Head of caudate nucleus (tissue), 42 donors: ENCODE measurements around the gene GRAMD4.
A peak's percentile ranks its signal among the peaks of the same experiment; 100 is the strongest.

Experiments used
- DNase-seq, 42 donors: peaks; one replicate each; pipeline versions ENCODE4 v3.0.0 to v3.0.0-alpha.2; 2020 to 2021; ENCODE audit warnings: mixed read lengths in 7 of 42
- intact Hi-C: fragments of 100-400 bp; cut with DNase I; formaldehyde crosslinking; loops from one replicate; pipeline ENCODE4 v1.15.0; 2022

GRAMD4 gene

DNA sequence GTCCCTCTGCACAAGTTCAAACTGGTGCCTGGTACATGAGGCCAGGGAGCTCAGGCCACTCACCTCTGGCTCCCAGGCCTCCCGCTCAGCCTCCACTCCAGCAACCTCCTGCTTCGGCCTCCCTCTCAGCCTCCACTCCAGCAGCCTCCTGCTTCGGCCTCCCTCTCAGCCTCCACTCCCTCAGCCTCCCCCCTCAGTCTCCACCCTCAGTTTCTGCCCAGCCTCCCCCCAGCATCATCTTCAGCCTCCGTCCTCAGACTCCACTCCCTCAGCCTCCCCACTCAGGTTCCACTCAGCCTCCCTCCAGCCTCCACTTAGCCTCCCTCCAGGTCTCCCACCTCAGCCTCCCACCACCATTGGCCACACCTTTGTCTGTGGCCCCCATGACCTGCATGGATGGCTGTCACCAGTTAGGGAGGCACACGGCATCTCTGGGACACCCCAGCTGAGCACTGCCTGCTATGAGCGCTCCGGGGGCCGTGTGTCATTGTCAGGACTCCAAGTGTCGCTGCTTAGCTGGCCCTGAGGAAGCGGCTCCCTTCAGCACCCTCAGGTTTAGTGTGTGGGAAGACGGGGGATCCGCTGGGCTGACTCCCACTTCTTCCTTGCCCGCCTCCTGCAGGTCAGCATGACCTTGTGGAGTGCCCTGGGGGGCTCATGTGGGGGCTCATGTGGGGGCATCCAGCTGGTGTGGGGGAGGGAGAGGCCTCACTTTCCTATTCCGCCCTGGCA lies 39.0 kb downstream of the GRAMD4 start:
- DNase-seq: no peak
- intact Hi-C loops: no loop called here

DNA sequence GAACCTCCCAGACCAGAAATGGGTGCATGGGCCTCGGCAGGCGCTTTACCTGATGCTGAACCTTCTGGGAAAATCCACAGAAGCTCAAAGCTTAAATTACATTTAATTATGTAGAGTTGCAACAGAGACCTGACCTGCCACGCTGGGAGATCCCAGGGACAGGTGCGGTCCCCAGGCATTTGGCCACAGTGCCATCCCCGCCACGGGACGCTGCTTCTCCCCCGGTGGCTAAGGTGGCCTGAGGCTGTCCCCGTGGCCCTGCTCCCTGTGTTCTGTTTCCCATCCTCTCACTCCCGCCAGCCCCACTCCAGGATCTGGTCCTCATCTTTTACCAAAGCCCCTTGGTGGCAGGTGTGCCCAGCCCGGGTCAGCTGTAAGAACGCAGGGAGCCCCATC lies 39.6 kb downstream of the GRAMD4 start:
- DNase-seq: no peak
- intact Hi-C loops: no loop called here

DNA sequence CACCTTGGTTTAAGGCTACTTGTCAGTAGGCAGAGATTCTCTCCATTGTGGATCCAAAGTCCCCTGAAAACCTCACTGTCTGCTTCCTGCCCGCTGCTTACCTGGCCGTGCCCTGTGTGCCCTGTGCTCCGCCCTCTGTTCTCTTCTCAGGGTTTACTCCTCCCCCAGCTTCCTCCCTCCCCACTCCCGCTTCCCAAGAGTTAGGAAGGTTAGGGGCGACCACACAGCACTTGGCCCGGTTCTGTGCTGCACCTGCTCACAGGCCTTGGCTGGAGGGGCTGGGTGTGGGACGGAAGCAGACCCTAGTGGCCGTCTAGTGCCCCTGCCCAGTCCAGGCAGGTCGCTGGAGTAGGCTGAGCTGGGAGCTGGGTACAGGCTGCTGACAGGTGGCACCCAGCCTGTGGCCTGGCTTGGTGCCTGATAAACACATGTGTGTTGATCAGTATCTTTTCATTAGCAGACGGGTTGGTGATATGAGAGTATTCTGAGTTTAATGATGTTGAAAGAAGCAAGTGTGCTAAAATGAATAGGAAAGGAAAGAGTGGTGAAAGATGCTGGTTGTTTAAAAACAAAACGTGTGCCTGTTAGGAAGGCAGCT lies 40.5 kb downstream of the GRAMD4 start:
- no peak for DNase-seq
- intact Hi-C loops: no loop called here

DNA sequence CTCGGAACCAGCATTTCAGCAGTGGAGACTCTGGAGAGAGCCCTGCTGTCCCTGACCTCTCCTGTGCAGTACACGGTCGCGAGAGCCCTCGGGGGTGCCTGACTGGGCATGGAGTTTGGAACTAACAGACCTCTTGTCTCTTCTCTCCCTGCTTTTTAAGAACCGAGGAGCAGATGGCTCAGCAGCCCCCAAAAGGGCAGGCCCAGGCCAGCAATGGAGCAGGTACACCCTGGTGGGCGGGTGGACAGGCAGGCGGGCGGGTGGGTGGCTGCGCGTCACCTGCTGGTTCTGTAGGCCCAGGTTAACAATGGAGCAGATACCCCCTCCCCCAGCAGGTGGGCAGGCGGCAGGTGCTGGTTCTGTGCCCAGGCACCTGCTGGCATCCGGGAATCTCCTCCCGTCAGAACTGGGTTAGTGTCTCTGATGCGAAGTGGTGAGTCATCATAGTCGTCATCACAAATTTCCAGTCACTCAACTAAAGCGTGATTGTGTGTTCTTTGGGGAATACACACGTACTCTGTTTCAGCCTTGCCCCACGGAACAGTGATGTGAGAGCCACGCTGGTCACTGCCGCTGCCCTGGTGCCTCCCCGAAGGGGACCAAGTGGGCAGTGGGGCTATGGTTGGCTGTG lies 41.1 kb downstream of the GRAMD4 start:
- intact Hi-C loops: no loop called here
- peak in 41 of 42 donors; percentile 17 to 88 (median 62) for DNase-seq

DNA sequence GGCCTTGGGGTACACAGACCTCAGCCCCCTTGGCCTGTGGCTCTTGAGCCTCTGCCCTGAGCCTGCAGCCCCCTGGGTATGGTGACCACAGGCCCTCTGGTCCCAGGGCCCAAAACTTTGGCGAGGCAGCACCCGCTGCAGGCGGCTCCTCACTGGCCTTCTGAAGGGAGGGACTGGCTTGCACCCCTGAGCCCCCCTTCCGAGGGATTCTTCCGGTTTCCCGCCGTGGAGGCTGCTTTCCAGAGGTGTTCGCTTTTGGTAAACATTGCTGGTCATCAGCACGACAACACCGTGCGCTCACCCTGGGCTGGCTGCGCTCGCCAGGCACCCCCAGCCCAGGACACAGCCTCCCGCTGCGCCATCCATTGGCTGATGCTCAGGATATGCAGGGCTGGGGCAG lies 42.0 kb downstream of the GRAMD4 start:
- no peak for DNase-seq
- intact Hi-C loops: no loop called here

DNA sequence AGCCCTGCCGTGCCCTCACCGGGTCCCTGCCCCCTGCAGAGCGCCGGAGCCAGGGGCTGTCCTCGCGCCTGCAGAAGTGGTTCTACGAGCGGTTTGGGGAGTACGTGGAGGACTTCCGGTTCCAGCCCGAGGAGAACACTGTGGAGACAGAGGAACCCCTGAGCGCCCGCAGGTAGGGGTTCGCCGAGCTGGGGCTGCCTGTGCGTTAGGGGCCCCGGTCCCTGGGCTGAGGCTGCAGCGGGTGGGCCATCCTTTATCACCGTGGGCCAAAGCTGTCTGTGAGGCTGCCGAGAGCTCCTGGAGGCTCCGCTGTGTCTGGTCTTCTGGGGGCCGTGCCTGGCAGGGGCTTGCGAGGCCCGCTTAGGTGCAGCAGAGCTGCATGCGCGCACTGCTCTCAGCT lies 42.8 kb downstream of the GRAMD4 start:
- DNase-seq: no peak
- intact Hi-C loops: no loop called here

DNA sequence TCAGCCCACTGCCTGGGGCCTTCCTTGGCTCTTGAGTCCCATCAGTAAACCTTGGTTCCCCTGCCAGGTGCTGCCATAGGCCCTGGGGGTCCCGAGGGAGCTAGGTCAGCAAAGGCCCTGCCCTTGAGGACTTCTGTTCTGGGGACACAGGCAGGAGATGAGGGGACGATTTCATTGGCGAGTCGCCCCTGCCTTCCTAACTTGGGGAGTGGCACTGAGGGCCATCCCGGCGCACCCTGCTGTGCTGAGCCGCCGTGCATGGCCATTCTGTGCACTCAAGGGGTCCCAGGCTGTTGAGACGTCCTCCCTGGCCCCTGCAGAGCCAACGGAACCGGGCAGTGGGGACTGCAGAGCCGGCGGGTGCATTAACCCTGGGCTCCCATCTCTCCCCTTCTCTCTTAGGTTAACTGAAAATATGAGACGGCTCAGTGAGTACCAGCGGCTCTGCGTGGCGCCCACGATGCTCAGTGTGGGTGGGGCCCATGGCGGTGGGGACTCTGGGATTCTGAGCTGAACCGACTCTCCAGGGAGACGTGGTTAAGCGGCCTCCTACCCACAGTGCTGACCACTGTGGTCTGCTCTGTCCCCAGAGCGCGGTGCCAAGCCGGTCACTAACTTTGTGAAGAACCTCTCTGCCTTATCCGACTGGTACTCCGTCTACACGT lies 43.4 kb downstream of the GRAMD4 start:
- intact Hi-C loops: no loop called here

DNA sequence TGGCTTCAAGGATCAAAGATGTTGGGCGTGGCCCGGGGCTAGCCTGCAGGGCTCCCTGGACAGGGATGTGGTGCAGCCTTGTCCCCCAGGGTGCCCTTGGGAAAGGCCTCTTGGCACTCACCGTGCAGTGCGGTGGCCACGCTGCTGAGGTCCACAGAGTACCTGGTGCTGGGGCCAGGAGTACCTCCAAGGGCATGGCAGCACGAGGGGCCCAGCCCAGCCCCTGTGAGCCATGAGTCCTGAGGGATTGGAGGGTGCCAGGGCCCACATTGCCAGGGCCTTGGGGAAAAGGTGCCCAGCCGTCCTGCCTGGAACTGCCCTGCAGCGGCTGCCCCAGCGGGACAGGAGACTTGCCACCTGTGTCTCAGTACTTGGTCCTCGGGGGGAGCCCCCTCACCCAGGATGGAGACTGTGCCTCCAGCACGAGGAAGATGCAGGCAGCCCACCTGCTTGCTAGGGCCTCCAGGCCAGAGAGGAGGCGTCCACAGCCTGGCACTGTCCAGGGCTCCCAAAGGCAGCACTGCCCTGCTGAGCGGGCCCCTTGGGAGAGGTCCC lies 44.2 kb downstream of the GRAMD4 start:
- intact Hi-C loops: no loop called here
- DNase-seq: no peak

More for the DNA sequence above, 43.4 kb downstream of the GRAMD4 start:
- DNase-seq: no peak

DNA sequence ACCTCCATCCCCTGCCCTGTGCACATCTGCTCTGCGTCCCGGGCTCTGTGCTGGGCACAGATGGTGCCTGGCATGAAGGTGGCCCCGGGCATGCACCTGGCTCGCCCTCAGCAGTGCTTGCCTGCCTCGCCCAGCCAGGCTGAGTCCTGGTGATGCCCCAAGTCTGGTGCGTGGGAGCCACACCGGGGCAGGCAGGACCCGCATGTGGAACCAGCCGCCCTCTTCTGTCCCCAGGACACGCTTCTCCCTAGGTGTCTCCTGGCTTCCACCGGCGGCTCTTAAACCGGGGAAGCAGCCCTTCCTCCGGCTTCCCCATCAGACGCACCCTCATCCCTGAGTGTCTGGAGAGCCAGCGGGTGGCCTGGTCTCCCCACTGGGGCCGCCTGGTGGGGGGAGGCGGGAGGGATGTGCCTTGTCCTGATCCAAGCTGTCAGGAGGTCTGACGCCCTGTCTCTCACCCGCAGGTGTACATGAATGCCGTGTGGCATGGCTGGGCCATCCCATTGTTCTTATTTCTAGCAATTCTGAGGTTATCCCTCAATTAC lies 45.0 kb downstream of the GRAMD4 start:
- intact Hi-C loops: no loop called here
- no peak for DNase-seq

DNA sequence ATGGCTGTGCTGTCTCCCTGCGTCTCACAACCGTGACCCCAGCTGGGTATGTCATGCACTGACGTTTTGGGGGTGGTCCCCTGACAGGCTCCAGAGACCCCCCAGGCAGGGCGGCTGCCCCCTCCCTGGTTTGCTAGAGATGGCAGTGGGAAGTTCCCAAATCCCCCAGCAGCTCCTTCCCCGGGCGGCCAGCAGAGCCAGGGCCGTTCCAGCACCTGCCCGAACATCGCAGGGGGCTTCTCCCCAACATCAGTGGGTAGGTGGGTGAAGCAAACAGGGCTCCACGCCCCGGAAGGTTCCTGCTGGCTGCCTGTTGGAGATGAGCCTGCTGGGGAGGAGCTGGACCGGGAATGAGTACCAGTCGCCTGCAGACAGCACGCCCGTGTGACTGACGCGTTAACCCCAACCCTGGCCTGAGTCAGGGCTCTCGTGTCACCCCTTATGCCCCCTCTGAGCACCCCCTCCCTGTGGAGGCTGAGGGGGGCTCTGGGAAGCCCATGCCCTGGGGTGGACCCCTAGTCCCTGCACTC lies 45.6 kb downstream of the GRAMD4 start:
- DNase-seq: no peak
- intact Hi-C loops: no loop called here

DNA sequence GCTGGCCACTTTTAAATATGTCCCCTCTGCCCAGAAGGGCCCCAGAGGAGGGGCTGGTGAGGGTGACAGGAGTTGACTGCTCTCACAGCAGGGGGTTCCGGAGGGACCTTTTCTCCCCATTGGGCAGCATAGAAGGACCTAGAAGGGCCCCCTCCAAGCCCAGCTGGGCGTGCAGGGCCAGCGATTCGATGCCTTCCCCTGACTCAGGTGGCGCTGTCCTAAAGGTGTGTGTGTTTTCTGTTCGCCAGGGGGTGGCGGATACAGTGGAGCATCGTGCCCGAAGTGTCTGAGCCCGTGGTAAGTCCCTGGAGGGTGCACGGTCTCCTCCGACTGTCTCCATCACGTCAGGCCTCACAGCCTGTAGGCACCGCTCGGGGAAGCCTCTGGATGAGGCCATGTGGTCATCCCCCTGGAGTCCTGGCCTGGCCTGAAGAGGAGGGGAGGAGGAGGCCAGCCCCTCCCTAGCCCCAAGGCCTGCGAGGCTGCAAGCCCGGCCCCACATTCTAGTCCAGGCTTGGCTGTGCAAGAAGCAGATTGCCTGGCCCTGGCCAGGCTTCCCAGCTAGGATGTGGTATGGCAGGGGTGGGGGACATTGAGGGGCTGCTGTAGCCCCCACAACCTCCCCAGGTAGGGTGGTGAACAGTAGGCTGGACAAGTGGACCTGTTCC lies 46.5 kb downstream of the GRAMD4 start:
- intact Hi-C loops: no loop called here
- no peak for DNase-seq

DNA sequence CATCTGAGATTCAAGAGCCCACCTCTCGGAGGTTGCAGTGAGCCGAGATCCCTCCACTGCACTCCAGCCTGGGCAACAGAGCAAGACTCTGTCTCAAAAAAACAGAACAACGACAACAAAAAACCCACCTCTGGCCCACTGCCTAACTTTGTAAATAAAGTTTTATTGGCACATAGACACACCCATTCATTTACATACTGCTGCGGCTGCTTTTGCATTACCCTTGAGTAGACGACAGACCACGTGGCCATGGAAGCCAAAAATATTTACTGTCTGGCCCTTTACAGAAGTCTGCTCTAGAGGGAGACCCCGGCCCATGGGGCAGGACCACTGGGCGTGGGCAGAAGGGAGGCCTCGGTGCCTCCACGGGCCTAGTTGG lies 47.0 kb downstream of the GRAMD4 start:
- intact Hi-C loops: no loop called here
- no peak for DNase-seq

DNA sequence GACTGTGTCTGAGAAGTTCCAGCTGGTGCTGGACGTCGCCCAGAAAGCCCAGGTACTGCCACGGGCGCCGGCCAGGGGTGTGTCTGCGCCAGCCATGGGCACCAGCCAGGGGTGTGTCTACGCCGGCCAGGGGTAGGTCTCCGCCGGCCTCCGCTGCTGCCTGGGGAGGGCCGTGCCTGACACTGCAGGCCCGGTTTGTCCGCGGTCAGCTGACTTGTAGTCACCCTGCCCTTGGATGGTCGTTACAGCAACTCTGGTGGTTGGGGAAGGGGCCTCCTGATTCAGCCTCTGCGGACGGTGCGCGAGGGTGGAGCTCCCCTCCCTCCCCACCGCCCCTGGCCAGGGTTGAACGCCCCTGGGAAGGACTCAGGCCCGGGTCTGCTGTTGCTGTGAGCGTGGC lies 47.9 kb downstream of the GRAMD4 start:
- intact Hi-C loops: no loop called here
- DNase-seq: no peak

DNA sequence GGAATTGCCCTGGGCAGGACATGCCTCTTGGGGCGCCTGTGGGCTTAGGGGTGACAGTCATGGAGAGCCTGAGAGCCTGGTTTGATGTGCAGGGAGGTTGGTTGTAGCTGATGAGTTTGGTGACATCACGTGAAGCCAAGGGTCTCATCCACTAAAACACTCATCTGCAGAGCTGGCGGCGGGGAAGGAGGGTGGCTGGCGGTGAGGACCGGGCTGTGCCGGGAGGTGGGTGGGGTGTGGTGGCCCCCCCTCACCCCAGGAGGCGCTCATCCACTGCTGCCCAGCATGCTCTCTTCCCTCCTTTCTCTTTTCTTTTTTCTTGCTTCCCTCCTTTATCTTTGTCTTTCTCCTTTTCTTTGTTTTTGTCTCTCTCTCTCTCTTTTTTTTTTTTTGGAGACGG lies 49.0 kb downstream of the GRAMD4 start:
- intact Hi-C loops: no loop called here
- DNase-seq: no peak

DNA sequence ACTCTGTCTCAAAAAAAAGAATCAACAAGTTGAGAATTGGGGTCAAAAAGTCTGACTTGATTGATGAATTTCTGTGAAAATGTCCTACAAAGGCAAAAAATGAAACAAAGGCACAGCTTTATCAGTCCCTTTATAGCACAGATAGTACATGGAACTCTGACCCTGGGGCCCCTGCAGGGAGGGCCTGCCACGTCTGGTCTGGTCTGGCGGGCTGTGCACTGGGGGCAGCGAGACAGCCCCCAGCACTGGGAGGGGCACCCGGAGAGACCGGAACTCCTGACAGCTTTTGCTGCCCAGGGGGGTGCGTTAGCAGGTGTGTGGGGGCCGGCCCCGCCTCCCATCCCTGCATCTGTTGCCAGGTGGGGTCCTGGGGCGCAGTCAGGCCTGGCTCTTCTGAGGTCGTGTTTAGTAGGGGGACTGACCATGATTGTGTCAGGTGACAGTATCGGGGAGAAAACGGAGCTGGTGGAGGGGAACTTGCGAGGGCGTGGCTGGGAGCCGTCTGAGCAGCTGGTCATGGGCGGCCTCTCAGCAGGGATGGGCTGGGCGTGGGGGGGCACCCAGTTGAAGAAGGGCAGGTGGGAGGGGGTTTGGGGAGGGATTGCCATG lies 51.7 kb downstream of the GRAMD4 start:
- DNase-seq: no peak
- intact Hi-C loops: no loop called here

DNA sequence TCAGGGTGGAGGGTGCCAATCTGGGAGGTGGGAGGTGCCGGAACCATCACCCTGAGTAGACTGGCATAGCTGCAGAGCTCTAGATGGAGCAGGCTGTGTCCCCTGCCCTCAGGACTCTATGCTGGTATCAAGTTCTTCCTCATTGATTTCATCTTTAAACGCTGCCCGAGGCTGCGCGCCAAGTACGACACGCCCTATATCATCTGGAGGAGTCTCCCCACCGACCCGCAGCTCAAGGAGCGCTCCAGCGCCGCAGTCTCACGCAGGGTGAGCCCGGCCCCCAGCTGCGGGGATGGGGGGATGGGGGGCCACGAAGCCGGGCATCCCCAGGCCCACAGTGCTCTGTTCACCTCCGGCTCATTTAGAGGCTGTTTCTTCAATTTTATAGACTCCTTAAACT lies 52.5 kb downstream of the GRAMD4 start:
- no peak for DNase-seq
- intact Hi-C loops: no loop called here

DNA sequence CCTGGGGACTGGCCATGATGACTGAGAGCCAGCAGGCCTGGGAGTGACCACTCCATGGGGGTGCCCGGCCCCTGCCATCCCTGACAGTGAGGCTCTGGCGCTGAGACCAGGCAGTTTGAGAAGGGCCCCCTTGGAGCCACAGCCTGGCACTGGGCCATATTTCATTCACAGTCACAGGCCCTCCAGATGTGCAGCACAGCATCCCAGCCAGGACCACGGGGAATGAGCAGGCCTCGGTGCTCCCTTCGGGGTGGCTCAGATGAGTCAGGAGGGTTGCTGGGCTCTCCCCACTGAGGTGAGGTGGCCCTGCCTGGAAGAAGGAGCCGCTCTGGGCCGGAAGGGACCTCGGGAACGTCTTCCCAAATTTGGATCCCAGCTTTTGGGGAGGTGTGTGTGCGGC lies 53.0 kb downstream of the GRAMD4 start:
- intact Hi-C loops: no loop called here
- DNase-seq: no peak

DNA sequence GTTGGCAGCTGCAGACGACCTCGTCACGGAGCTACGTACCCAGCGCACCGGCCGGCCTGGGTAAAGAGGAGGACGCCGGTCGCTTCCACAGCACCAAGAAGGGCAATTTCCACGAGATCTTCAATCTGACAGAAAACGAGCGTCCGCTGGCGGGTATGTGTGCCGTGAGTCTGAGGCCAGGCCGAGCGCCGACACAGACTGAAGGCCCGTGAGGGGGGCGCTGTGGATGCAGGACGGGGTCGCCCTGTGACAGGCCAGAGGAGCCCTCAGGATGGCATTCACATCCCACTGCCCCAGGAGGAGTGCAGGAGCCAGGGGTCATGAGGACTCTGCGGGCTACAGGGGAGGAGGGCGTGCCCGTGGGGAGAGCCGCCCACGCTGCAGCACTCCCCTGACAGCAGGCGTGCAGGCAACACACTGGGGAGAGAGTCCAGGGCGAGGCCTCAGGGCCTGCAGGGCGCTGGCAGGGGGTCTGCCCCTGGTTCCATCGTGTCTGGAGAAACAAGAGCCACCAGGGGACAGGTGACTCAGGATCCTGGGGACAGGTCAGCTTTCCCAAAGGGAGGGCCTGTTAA lies 53.6 kb downstream of the GRAMD4 start:
- DNase-seq: no peak
- intact Hi-C loops: no loop called here
